Tibial nerve (tissue), 4 donors: ENCODE measurements around the gene CTNNA1. TPM values are rescaled to one million over a fixed set of nuclear protein-coding genes. Genes with fewer than 3 reads are reported as not detected.

Source experiments
- DNase-seq, 2 donors: peaks; one replicate each; pipeline ENCODE4 v3.0.0-alpha.2; 2019; ENCODE audit warnings: low spot score in 2 of 2
- H3K27ac ChIP-seq, 4 donors: fragments of 200-600 bp; sonication (generic) in 3 of 4; one replicate each; pipeline ENCODE4 v1.5.1; 2017 to 2019; ENCODE audit warnings: mild to moderate bottlenecking in 1 of 4
- H3K27me3 ChIP-seq, 2 donors: fragments of 200-600 bp; sonication (generic) in 1 of 2; one replicate each; pipeline versions ENCODE4 v1.5.1 to v1.6.0; 2017 to 2019
- H3K36me3 ChIP-seq, 3 donors: fragments of 200-600 bp; sonication (generic); one replicate each; pipeline ENCODE4 v1.5.1; 2018 to 2019
- H3K4me1 ChIP-seq, 4 donors: fragments of 200-600 bp; sonication (generic) in 3 of 4; one replicate each; pipeline ENCODE4 v1.5.1; 2017 to 2019
- H3K4me3 ChIP-seq, 4 donors: fragments of 200-600 bp; sonication (generic) in 3 of 4; one replicate each; pipeline ENCODE4 v1.5.1; 2017 to 2019; ENCODE audit warnings: mild to moderate bottlenecking in 1 of 4, moderate library complexity in 1 of 4
- H3K9me3 ChIP-seq, 4 donors: fragments of 200-600 bp; sonication (generic) in 3 of 4; one replicate each; pipeline ENCODE4 v1.5.1; 2017 to 2019
- EP300 ChIP-seq, 2 donors: sonication (generic); formaldehyde crosslinking; IDR thresholded peaks; one replicate each; pipeline ENCODE4 v1.6.1; 2017; ENCODE audit warnings: antibody characterized with exemption in 2 of 2, mild to moderate bottlenecking in 1 of 2
- POLR2A ChIP-seq, 2 donors: fragments of 450-650 bp; IDR thresholded peaks; one replicate each; pipeline ENCODE4 v1.6.1; 2017; ENCODE audit warnings: antibody characterized with exemption in 2 of 2, mild to moderate bottlenecking in 2 of 2, moderate library complexity in 2 of 2
- WGBS, 2 donors: methylation state at CpG; one replicate each; pipeline ENCODE4 v1.1.5; 2018; 5-methylcytosine and 5-hydroxymethylcytosine counted together
- total RNA-seq, 4 donors: library from RNA; depleted of rRNA; stranded (reverse); fragments of >200 nt; gene quantifications; one replicate each; pipeline ENCODE4 v1.1.0, GENCODE V29; 2016
- TF ChIP-seq, protein P1 (sequence below), 5 experiments: fragments of 200-600 bp in 3 of 5; fragments of 450-650 bp in 2 of 5; sonication (generic) in 3 of 5; IDR thresholded peaks; one replicate each; pipeline ENCODE4 v1.5.1; 2016 to 2019; ENCODE audit warnings: antibody characterized with exemption in 5 of 5, mild to moderate bottlenecking in 3 of 5, moderate library complexity in 2 of 5

CTNNA1 gene
- total RNA-seq, 4 donors from 2014 or later, result 292 to 447 (median 321) TPM

GRCh38 chr5:138869038-138869437 lies 115.8 kb downstream of the CTNNA1 start:
- 72 to 82% methylated on average over 1 of the region's 1 CpG for WGBS, 2 donors
- no peak overlapping the region for H3K27ac ChIP-seq
- DNase-seq, result no peak
- H3K9me3 ChIP-seq, result no peaks in the 10 kb centered on the region
- no peak for TF ChIP-seq EP300 (IDR thresholded peaks at IDR 0.05)
- TF ChIP-seq, protein P1, sequence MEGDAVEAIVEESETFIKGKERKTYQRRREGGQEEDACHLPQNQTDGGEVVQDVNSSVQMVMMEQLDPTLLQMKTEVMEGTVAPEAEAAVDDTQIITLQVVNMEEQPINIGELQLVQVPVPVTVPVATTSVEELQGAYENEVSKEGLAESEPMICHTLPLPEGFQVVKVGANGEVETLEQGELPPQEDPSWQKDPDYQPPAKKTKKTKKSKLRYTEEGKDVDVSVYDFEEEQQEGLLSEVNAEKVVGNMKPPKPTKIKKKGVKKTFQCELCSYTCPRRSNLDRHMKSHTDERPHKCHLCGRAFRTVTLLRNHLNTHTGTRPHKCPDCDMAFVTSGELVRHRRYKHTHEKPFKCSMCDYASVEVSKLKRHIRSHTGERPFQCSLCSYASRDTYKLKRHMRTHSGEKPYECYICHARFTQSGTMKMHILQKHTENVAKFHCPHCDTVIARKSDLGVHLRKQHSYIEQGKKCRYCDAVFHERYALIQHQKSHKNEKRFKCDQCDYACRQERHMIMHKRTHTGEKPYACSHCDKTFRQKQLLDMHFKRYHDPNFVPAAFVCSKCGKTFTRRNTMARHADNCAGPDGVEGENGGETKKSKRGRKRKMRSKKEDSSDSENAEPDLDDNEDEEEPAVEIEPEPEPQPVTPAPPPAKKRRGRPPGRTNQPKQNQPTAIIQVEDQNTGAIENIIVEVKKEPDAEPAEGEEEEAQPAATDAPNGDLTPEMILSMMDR (IDR thresholded peaks at IDR 0.05), result no peak
- TF ChIP-seq POLR2A (IDR thresholded peaks at IDR 0.05), result no peak
- no peaks in the 10 kb centered on the region for H3K27me3 ChIP-seq
- no peak overlapping the region for H3K4me3 ChIP-seq
- peaks cover 0 to 5% (median 0%) of the 10 kb centered on the region in 3 donors for H3K36me3 ChIP-seq
- H3K4me1 ChIP-seq, result peaks cover 0 to 68% (median 26%) of the 10 kb centered on the region in 4 donors

- H3K36me3 ChIP-seq, result no peaks in the 10 kb centered on the region
- H3K27ac ChIP-seq, result peak overlapping the region in 1 of 4 donors; percentile 8
- H3K4me1 ChIP-seq, result peaks cover 0 to 77% (median 28%) of the 10 kb centered on the region in 4 donors
- TF ChIP-seq EP300 (IDR thresholded peaks at IDR 0.05), result no peak
- no peak for TF ChIP-seq POLR2A (IDR thresholded peaks at IDR 0.05)
- TF ChIP-seq, protein P1 (IDR thresholded peaks at IDR 0.05), result no peak
- H3K4me3 ChIP-seq, result no peak overlapping the region
- H3K9me3 ChIP-seq, result no peaks in the 10 kb centered on the region
- DNase-seq, result no peak
- H3K27me3 ChIP-seq, result no peaks in the 10 kb centered on the region
- WGBS, 2 donors, result 44 to 64% methylated on average over 5 of the region's 5 CpGs
These were observed 116.7 kb downstream of the CTNNA1 start for GRCh38 chr5:138869763-138870500.

GRCh38 chr5:138870611-138871010 lies 117.4 kb downstream of the CTNNA1 start:
- 58 to 59% methylated on average over 3 of the region's 3 CpGs for WGBS, 2 donors
- no peak for TF ChIP-seq POLR2A (IDR thresholded peaks at IDR 0.05)
- DNase-seq, result no peak
- Histone ChIP-seq H3K27me3 (no peaks in the 10 kb centered on the region), H3K9me3 (no peaks in the 10 kb centered on the region), H3K36me3 (no peaks in the 10 kb centered on the region), H3K27ac (peak overlapping the region in 1 of 4 donors; percentile 29), H3K4me3 (no peak overlapping the region), H3K4me1 (peaks cover 0 to 83% (median 30%) of the 10 kb centered on the region in 4 donors)

GRCh38 chr5:138872841-138873465 lies 119.7 kb downstream of the CTNNA1 start:
- Histone ChIP-seq H3K27ac (peak overlapping the region in 1 of 4 donors; percentile 45), H3K9me3 (no peaks in the 10 kb centered on the region), H3K27me3 (no peaks in the 10 kb centered on the region), H3K36me3 (no peaks in the 10 kb centered on the region), H3K4me3 (peak overlapping the region in 1 of 4 donors; percentile 24), H3K4me1 (peaks cover 0 to 83% (median 25%) of the 10 kb centered on the region in 4 donors)
- DNase-seq, result no peak
- 40 to 53% methylated on average over 6 of the region's 6 CpGs for WGBS, 2 donors
- TF ChIP-seq EP300 (IDR thresholded peaks at IDR 0.05) (no peak), POLR2A (IDR thresholded peaks at IDR 0.05) (no peak)
- TF ChIP-seq, protein P1 (IDR thresholded peaks at IDR 0.05), result no peak

GRCh38 chr5:138873466-138874221 lies 120.4 kb downstream of the CTNNA1 start:
- WGBS, 2 donors, result 69 to 74% methylated on average over 17 of the region's 17 CpGs
- H3K9me3 ChIP-seq, result no peaks in the 10 kb centered on the region
- H3K27me3 ChIP-seq, result no peaks in the 10 kb centered on the region
- peak overlapping the region in 2 of 4 donors; percentile 45 to 54 for H3K27ac ChIP-seq
- no peak for DNase-seq
- H3K4me1 ChIP-seq, result peaks cover 0 to 82% (median 25%) of the 10 kb centered on the region in 4 donors
- H3K36me3 ChIP-seq, result no peaks in the 10 kb centered on the region
- H3K4me3 ChIP-seq, result peak overlapping the region in 1 of 4 donors; percentile 24
- TF ChIP-seq POLR2A (IDR thresholded peaks at IDR 0.05) (no peak), EP300 (IDR thresholded peaks at IDR 0.05) (no peak)
- TF ChIP-seq, protein P1 (IDR thresholded peaks at IDR 0.05), result no peak
